Stimulated activated CD4-positive, alpha-beta T cell treated with anti-CD3 and anti-CD28 coated beads, Interleukin-1b, Interleukin-23, amount 100 ng/mL, for 24 hours (primary cell): Measurements from ENCODE around the gene SCD5.

ENCODE experiments used
- DNase-seq, 4 experiments: peaks; one replicate each; pipeline ENCODE4 v3.0.0-alpha.2; 2020; ENCODE audit warnings: low read depth in 4 of 4, low spot score in 1 of 4

The SCD5 gene

DNA sequence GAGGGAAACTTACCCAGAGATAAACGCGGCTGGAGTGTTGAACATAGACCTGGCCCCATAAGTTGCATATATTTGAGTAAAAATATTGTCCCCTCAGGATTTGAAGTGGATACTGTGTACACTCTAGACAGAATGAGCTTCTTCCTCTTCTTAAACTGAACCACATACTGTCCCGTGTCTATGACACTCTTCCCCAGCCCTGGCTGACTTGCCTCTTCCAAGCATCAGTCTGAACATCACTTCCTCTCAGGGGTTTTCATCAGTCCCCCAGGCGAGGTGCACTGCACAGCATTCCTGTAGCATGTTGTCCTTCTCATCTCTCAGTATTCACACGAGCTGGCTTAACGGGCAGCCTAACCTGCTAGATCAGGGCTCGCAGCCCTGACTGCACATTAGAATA, 156.3 kb downstream of the SCD5 start:
- no peak for DNase-seq

DNA sequence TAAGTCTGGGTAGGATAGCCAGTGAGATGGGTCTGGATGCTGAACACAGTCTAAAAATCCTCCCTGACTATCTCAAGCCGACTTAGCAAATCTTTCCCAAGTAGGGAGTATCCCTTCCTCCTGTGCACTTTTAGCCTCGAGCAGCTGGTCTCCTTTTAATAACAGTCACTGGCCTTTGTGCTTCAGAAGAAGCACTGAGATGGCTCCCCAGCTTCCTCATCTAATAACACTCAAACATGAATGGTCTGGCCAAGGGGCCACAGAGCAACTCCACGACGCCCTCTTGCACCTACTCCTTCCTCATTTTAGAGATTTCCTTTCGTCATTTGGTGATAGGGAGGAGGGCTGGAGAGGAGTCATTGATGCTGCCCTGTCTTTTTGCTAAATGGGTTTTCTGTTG, 158.1 kb downstream of the SCD5 start:
- no peak for DNase-seq

DNA sequence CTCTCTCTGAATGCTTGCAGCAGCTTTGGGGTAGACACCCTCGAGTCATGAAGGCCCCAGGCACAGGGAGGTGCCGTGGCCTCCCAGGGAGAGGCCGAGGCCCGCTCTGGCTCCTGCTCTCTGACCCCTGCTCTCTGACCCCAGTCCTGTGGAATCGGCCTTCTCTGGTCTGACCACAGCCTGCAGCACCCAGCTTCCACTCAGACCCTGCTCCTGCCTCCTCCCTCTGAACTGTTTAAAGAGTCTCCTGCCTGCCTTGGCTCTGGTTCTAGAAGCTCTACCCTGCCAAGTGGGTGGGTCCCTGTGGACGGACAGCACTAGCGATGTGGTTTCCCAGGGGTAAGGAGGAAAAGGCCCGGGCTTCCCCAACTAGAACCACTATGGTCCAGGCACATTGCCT, 158.6 kb downstream of the SCD5 start:
- DNase-seq: no peak

GRCh38 chr4:82638479-82638878, 160.1 kb downstream of the SCD5 start:
- DNase-seq: no peak

- DNase-seq: no peak
These were observed 168.5 kb downstream of the SCD5 start for GRCh38 chr4:82630079-82630478.

DNA sequence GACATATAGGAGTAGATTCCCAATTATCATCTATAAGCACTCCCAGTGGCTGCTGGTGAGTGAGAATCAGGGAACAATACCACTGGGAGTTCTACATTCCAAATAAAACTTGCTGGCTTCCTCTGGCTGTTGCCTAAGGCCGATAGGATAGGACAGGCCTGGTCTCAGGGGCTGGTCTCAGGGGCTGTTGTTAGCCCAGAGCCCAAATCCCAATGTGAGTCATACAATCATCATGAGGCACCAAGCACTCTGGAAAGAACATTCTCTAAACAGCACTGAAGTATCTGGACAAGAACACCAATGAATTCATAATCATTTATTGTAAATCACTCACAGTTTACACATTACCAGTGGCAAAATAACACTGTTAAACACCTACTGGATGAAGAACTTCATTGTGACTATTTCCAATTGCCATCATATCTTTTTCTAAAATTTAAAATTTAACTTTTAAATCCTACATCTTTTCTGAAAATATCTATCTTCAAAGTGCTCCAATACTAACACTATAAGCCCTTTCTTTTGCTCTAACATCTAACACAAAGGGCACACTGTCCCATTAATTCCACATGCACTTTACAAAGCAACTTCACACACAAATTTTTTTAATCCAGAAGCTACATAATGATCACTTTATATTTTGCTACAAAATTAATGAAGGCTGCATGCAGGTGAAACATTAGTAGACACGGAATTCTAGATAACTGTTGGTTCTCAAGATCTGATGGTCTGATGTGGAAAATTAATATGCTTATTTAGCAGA, 169.2 kb downstream of the SCD5 start:
- no peak for DNase-seq

DNA sequence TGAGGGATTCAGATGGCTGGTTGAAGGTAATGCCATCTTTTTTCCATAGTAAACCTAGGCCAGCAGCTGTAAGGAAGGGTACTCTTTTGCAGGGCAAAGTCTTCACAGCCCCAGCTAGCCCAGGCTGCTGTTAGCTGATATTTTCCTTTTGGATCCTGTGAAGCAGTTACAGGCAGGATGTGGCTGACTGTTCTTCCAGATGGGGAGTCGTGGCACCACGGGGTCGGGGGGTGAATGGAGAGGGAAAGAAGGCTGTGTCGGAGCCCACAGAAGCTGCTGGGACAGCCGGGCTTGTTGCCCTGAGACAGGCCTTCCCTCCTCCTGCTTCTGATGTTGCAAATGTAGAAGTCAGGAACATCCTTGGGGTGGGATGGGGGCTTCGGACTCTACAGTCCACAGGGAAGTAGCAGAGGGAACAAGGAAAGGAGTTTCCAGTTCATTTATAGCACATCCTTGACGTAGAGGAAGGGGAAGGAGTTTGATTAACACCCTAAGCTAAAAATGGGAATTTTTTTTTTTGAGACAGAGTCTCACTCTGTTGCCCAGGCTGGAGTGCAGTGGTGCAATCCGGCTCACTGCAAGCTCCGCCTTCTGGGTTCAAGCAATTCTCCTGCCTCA, 172.2 kb downstream of the SCD5 start:
- DNase-seq: no peak

- no peak for DNase-seq
These were observed 173.8 kb downstream of the SCD5 start for GRCh38 chr4:82624819-82625218.

GRCh38 chr4:82623121-82623683, 175.4 kb downstream of the SCD5 start:
- DNase-seq: no peak

DNA sequence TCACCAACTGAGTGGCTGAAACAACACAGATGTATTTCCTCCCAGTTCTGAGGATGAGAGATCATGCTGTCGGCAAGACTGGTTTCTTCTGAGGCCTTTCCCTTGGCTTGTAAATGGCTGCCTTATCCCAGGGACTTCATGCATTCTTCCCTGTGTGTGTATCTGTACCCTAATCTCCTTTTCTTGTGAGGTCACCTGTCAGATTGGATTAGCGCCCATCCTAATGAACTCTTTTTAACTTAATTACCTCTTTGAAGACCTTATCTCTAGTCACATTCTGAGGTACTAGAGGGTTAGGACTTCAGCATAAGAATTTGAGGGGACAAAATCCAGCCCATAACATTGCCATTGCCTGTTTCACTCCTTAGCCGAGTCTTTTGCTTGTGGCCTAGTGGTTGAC, 177.3 kb downstream of the SCD5 start:
- DNase-seq: no peak

DNA sequence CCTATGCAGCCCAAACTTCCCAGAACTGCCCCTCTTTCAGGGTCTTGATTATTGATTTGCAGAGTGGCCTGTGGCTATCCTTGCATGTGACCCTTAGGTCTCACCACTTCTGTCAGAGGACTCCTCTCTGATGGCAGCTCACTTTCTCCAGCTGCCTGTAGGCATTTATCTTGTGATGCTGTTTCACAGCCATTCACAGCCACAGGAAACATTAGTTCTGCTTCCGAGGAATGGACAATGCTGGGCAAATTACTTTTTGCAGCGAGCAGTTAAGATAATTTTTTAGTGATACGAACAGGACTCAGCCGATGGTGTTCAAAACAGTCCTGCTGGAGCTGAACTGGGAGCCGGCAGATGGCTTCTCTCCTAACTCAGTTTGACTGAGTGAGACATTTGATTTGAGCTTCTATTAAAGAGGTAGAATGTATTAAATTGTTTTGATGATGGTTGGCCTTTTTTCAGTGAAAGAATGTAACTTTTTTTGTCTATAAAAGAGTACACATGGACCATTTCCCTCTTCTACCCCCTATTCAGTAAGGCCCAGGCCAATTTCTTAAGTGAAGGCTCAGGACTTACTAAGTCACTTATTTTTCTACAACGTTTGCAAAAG, 178.4 kb downstream of the SCD5 start:
- DNase-seq: no peak

GRCh38 chr4:82618103-82618720, 180.4 kb downstream of the SCD5 start:
- DNase-seq: no peak

GRCh38 chr4:82614838-82615449, 183.7 kb downstream of the SCD5 start:
- DNase-seq: no peak

- DNase-seq: no peak
These were observed 185.5 kb downstream of the SCD5 start for GRCh38 chr4:82613121-82613520.

- DNase-seq: no peak
These were observed 186.6 kb downstream of the SCD5 start for GRCh38 chr4:82611982-82612381.

GRCh38 chr4:82611527-82611926, 187.1 kb downstream of the SCD5 start:
- DNase-seq: no peak

DNA sequence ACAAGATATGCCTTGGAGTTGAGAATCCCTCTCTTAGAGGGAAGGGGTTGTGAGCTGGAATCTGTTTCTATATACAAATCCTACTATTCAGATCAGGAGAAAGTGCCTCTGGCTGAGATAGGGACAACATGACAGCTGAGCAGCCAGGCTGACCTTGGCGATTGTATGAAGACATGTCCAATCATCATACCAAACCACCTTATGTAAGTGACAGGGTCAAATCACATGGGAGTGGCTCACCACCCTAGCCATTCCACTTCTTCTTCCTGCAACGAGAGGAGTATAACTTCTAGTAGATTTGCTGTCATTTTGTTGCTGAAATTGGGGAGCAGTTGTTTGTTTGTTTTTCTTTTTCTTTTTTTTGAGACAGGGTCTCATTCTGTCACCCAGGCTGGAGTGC, 188.6 kb downstream of the SCD5 start:
- no peak for DNase-seq

- DNase-seq: no peak
These were observed 192.0 kb downstream of the SCD5 start for GRCh38 chr4:82606622-82607021.

DNA sequence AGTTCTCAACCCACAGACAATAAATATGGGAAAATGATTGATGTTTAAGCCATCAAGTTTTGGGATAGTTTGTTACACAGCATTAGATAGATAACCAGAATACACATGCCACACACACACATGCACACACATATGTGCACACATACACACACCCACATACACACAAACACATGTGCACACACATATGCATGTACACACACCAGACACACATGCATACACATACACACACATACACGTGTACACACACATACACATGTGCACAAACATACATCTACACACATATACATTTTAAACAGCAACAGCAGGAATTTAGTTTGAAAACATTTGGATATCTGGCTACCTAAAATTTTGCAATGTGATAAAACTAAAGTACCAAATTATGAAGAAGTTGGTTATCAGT, 194.1 kb downstream of the SCD5 start:
- no peak for DNase-seq

- DNase-seq: no peak
These were observed 197.2 kb downstream of the SCD5 start for GRCh38 chr4:82601242-82602015.

DNA sequence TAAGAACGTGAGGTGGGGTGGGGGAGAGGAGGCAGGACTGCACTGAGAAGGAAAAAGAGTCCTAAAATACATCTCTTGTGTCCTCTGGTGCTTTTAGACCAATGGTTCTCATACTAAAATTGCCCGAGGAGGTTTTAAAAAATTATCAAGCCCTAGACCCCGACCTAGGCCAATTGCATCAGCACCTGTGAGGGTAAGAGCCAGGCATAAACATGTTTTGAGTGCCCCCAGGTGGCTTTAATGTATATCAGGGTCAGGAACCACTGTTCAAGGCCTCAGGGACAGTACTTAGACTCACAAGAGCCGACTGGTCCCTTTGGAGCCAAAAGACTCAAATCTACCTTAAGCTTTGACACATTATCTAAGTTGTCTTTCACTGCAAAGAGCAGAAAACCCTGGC, 199.3 kb downstream of the SCD5 start:
- DNase-seq: no peak
